H9 (cell line): Measurements from ENCODE around the gene NMT1. TPM values are rescaled to one million over a fixed set of nuclear protein-coding genes. Genes with fewer than 3 reads are reported as not detected.
A peak's percentile ranks its signal among the peaks of the same experiment; 100 is the strongest.

ENCODE experiments used
- DNase-seq: peaks from one replicate; pipeline ENCODE4 v3.0.0-alpha.2; 2017
- H2AFZ ChIP-seq: one replicate; pipeline ENCODE4 v1.6.1; 2013; ENCODE audit warnings: mild to moderate bottlenecking, low read length, control low read depth, moderate library complexity
- H2AK5ac ChIP-seq: 2 replicates; pipeline ENCODE4 v1.6.1; 2013; ENCODE audit warnings: low read length, control low read depth, mixed read lengths; ENCODE audit not compliant: insufficient read length
- H2BK120ac ChIP-seq: one replicate; pipeline ENCODE4 v1.6.1; 2013; ENCODE audit warnings: low read depth, mild to moderate bottlenecking, low read length, control low read depth, inconsistent platforms; ENCODE audit not compliant: poor library complexity, severe bottlenecking
- H2BK12ac ChIP-seq: 2 replicates; pipeline ENCODE4 v1.6.1; 2013; ENCODE audit warnings: low read length, control low read depth, mixed read lengths, low read depth; ENCODE audit not compliant: insufficient read length
- H2BK15ac ChIP-seq: 2 replicates; pipeline ENCODE4 v1.6.1; 2013; ENCODE audit warnings: low read depth, low read length, control low read depth
- H2BK20ac ChIP-seq: one replicate; pipeline ENCODE4 v1.6.1; 2013; ENCODE audit warnings: low read depth, mild to moderate bottlenecking, low read length, control low read depth, inconsistent platforms; ENCODE audit not compliant: poor library complexity, severe bottlenecking
- H2BK5ac ChIP-seq: 2 replicates; pipeline ENCODE4 v1.6.1; 2013; ENCODE audit warnings: low read length, control low read depth, mixed read lengths; ENCODE audit not compliant: insufficient read length
- H3K14ac ChIP-seq: 2 replicates; pipeline ENCODE4 v1.6.1; 2013; ENCODE audit warnings: low read length, control low read depth; ENCODE audit not compliant: insufficient read depth
- H3K18ac ChIP-seq: 2 replicates; pipeline ENCODE4 v1.6.1; 2013; ENCODE audit warnings: low read depth, mild to moderate bottlenecking, mixed read lengths, low read length, control low read depth; ENCODE audit not compliant: insufficient read length
- H3K23ac ChIP-seq: 2 replicates; pipeline ENCODE4 v1.6.1; 2013; ENCODE audit warnings: low read length, control low read depth, mixed read lengths, low read depth; ENCODE audit not compliant: insufficient read length
- H3K23me2 ChIP-seq: 2 replicates; pipeline ENCODE4 v1.6.1; 2013; ENCODE audit warnings: low read depth, mild to moderate bottlenecking, mixed read lengths, low read length, control low read depth; ENCODE audit not compliant: insufficient read length, poor library complexity, severe bottlenecking
- H3K27ac ChIP-seq: 2 replicates; pipeline ENCODE4 v1.5.1; 2013; ENCODE audit warnings: low read length, control low read depth, mixed read lengths, low read depth; ENCODE audit not compliant: insufficient read length
- H3K27me3 ChIP-seq: 2 replicates; pipeline ENCODE4 v1.6.1; 2013; ENCODE audit warnings: low read length, control low read depth, inconsistent platforms; ENCODE audit not compliant: insufficient read depth
- H3K4ac ChIP-seq: 2 replicates; pipeline ENCODE4 v1.6.1; 2013; ENCODE audit warnings: low read depth, mild to moderate bottlenecking, control low read depth, inconsistent platforms, low read length, moderate library complexity
- H3K4me1 ChIP-seq: 2 replicates; pipeline ENCODE4 v1.6.1; 2013; ENCODE audit warnings: low read length, control low read depth, inconsistent platforms; ENCODE audit not compliant: insufficient read depth
- H3K4me2 ChIP-seq: 2 replicates; pipeline ENCODE4 v1.6.1; 2013; ENCODE audit warnings: low read length, control low read depth, mixed read lengths; ENCODE audit not compliant: insufficient read length, insufficient read depth
- H3K56ac ChIP-seq: 2 replicates; pipeline ENCODE4 v1.6.1; 2013; ENCODE audit warnings: low read depth, mild to moderate bottlenecking, mixed read lengths, low read length, control low read depth; ENCODE audit not compliant: insufficient read length
- H3K79me1 ChIP-seq: 2 replicates; pipeline ENCODE4 v1.6.1; 2013; ENCODE audit warnings: low read depth, mild to moderate bottlenecking, moderate library complexity, low read length, control low read depth, inconsistent platforms; ENCODE audit not compliant: insufficient read depth, poor library complexity, severe bottlenecking
- H3K79me2 ChIP-seq: 2 replicates; pipeline ENCODE4 v1.6.1; 2013; ENCODE audit warnings: low read length, control low read depth, inconsistent platforms; ENCODE audit not compliant: insufficient read depth
- H3K9ac ChIP-seq: 2 replicates; pipeline ENCODE4 v1.6.1; 2013; ENCODE audit warnings: low read length, control low read depth, mixed read lengths; ENCODE audit not compliant: insufficient read length; ENCODE audit errors: extremely low read depth
- H3K9me3 ChIP-seq: one replicate; pipeline ENCODE4 v1.6.1; 2013; ENCODE audit warnings: low read depth, low read length, inconsistent platforms; ENCODE audit not compliant: control insufficient read depth
- H3T11ph ChIP-seq: one replicate; pipeline ENCODE4 v1.6.1; 2013; ENCODE audit warnings: mild to moderate bottlenecking, low read length, control low read depth, inconsistent platforms
- H4K20me1 ChIP-seq: one replicate; pipeline ENCODE4 v1.6.1; 2013; ENCODE audit not compliant: control insufficient read depth, insufficient read length, insufficient read depth
- H4K5ac ChIP-seq: 2 replicates; pipeline ENCODE4 v1.6.1; 2013; ENCODE audit warnings: low read depth, mild to moderate bottlenecking, mixed read lengths, low read length, control low read depth; ENCODE audit not compliant: insufficient read length
- H4K8ac ChIP-seq: replicated peaks from 2 replicates; pipeline ENCODE4 v1.6.1; 2013; ENCODE audit warnings: low read length, control low read depth, mixed read lengths, low read depth; ENCODE audit not compliant: insufficient read length
- H4K91ac ChIP-seq: 2 replicates; pipeline ENCODE4 v1.6.1; 2013; ENCODE audit warnings: low read depth, mild to moderate bottlenecking, moderate library complexity, mixed read lengths, low read length, control low read depth; ENCODE audit not compliant: insufficient read length
- H3K27ac Mint-ChIP-seq, 3 experiments: 2 replicates in 2 of 3; 3 replicates in 1 of 3; pipeline ENCODE4 v1.8.0; 2020 to 2021; ENCODE audit warnings: mixed read lengths in 3 of 3, mild to moderate bottlenecking in 1 of 3, moderate library complexity in 1 of 3
- H3K27me3 Mint-ChIP-seq: 2 replicates; pipeline ENCODE4 v1.8.0; 2021; ENCODE audit warnings: low read depth, mild to moderate bottlenecking, moderate library complexity, mixed read lengths
- H3K36me3 Mint-ChIP-seq, 3 experiments: 2 replicates in 2 of 3; 3 replicates in 1 of 3; pipeline ENCODE4 v1.8.0; 2020 to 2021; ENCODE audit warnings: low read depth in 3 of 3, mixed read lengths in 3 of 3; ENCODE audit not compliant: insufficient read depth in 1 of 3
- H3K4me1 Mint-ChIP-seq, 2 experiments: 2 replicates each; pipeline ENCODE4 v1.8.0; 2020; ENCODE audit warnings: mixed read lengths in 2 of 2
- H3K4me3 Mint-ChIP-seq, 2 experiments: 2 replicates in 1 of 2; 3 replicates in 1 of 2; pipeline ENCODE4 v1.8.0; 2020 to 2021; ENCODE audit warnings: mild to moderate bottlenecking in 2 of 2, mixed read lengths in 2 of 2, moderate library complexity in 1 of 2
- H3K9me3 Mint-ChIP-seq, 2 experiments: 2 replicates in 1 of 2; 3 replicates in 1 of 2; pipeline ENCODE4 v1.8.0; 2020; ENCODE audit warnings: mild to moderate bottlenecking in 2 of 2, mixed read lengths in 2 of 2, moderate library complexity in 1 of 2
- WGBS: extraction: QIAGEN DNeasy Blood & Tissue Kit; methylation state at CpG from one replicate; pipeline ENCODE4 v1.1.7; 2013; ENCODE audit warnings: missing lambda C conversion rate, low lambda C conversion rate, mixed read lengths; ENCODE audit not compliant: insufficient read length; ENCODE audit errors: extremely low coverage; 5-methylcytosine and 5-hydroxymethylcytosine counted together
- total RNA-seq: library from RNA; stranded (reverse); gene quantifications from 2 replicates; pipeline ENCODE4 v1.2.1, GENCODE V29; 2021
- TF ChIP-seq, protein P1 (sequence below): fragments of 200-600 bp; sonication (generic); conservative IDR thresholded peaks from 3 replicates; pipeline ENCODE4 v1.8.0; 2021; ENCODE audit warnings: antibody characterized with exemption, mild to moderate bottlenecking

The NMT1 gene
- total RNA-seq, 1 experiment from 2014 or later = 150 TPM

DNA sequence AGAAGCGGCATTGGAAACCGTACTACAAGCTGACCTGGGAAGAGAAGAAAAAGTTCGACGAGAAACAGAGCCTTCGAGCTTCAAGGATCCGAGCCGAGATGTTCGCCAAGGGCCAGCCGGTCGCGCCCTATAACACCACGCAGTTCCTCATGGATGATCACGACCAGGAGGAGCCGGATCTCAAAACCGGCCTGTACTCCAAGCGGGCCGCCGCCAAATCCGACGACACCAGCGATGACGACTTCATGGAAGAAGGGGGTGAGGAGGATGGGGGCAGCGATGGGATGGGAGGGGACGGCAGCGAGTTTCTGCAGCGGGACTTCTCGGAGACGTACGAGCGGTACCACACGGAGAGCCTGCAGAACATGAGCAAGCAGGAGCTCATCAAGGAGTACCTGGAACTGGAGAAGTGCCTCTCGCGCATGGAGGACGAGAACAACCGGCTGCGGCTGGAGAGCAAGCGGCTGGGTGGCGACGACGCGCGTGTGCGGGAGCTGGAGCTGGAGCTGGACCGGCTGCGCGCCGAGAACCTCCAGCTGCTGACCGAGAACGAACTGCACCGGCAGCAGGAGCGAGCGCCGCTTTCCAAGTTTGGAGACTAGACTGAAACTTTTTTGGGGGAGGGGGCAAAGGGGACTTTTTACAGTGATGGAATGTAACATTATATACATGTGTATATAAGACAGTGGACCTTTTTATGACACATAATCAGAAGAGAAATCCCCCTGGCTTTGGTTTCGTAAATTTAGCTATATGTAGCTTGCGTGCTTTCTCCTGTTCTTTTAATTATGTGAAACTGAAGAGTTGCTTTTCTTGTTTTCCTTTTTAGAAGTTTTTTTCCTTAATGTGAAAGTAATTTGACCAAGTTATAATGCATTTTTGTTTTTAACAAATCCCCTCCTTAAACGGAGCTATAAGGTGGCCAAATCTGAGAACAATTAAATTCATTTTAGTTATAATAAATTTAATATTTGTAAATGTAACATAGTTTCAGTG lies 88.8 kb downstream of the NMT1 start:
- Mint-ChIP-seq H3K4me3 (peak overlapping the region; percentile 98 to 99), H3K9me3 (no peaks in the 10 kb centered on the region; a peak in 1 of 5 replicates), H3K4me1 (peaks cover 28 to 34% of the 10 kb centered on the region in 2 experiments), H3K27me3 (no peaks in the 10 kb centered on the region; the same call in none of the 2 replicates), H3K27ac (peak overlapping the region; percentile 69 to 99 (median 97); a peak in 6 of 7 replicates), H3K36me3 (peaks cover 0 to 5% (median 3%) of the 10 kb centered on the region in 3 experiments; a peak in 2 of 7 replicates)
- peak overlapping the region; percentile 45 for H3K14ac ChIP-seq
- peak; percentile 55 for DNase-seq
- no peak overlapping the region for H3K18ac ChIP-seq
- peaks cover 4% of the 10 kb centered on the region for H3K79me1 ChIP-seq
- no peaks in the 10 kb centered on the region for H3K27me3 ChIP-seq
- no peaks in the 10 kb centered on the region; the same call in 1 of the 2 replicates for H3K79me2 ChIP-seq
- no peak overlapping the region for H3K27ac ChIP-seq
- H2BK120ac ChIP-seq = no peak overlapping the region
- no peak overlapping the region for H2BK5ac ChIP-seq
- H3K4ac ChIP-seq = no peak overlapping the region
- TF ChIP-seq, protein P1, sequence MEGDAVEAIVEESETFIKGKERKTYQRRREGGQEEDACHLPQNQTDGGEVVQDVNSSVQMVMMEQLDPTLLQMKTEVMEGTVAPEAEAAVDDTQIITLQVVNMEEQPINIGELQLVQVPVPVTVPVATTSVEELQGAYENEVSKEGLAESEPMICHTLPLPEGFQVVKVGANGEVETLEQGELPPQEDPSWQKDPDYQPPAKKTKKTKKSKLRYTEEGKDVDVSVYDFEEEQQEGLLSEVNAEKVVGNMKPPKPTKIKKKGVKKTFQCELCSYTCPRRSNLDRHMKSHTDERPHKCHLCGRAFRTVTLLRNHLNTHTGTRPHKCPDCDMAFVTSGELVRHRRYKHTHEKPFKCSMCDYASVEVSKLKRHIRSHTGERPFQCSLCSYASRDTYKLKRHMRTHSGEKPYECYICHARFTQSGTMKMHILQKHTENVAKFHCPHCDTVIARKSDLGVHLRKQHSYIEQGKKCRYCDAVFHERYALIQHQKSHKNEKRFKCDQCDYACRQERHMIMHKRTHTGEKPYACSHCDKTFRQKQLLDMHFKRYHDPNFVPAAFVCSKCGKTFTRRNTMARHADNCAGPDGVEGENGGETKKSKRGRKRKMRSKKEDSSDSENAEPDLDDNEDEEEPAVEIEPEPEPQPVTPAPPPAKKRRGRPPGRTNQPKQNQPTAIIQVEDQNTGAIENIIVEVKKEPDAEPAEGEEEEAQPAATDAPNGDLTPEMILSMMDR = no peak
- H2BK12ac ChIP-seq = no peak overlapping the region
- H3K9ac ChIP-seq = peak overlapping the region; percentile 78
- H2BK15ac ChIP-seq = no peak overlapping the region
- no peak overlapping the region for H4K5ac ChIP-seq
- no peak overlapping the region for H2BK20ac ChIP-seq
- peak overlapping the region; percentile 91 for H3K4me2 ChIP-seq
- WGBS = no CpG with 5 or more reads among the region's 56 CpGs
- H3K56ac ChIP-seq = no peak overlapping the region
- H4K8ac ChIP-seq = no peak overlapping the region
- peaks cover 2% of the 10 kb centered on the region; the same call in 1 of the 2 replicates for H3K4me1 ChIP-seq
- no peak overlapping the region for H3T11ph ChIP-seq
- H3K23me2 ChIP-seq = peaks cover 16% of the 10 kb centered on the region
- H4K91ac ChIP-seq = no peak overlapping the region
- H3K9me3 ChIP-seq = no peaks in the 10 kb centered on the region
- H2AK5ac ChIP-seq = no peak overlapping the region
- H2AFZ ChIP-seq = no peak overlapping the region
- no peaks in the 10 kb centered on the region for H4K20me1 ChIP-seq
- H3K23ac ChIP-seq = no peak overlapping the region
